Neural progenitor cell (in vitro differentiated cells): Measurements from ENCODE around the gene FAM89B. TPM values are rescaled to one million over a fixed set of nuclear protein-coding genes. Genes with fewer than 3 reads are reported as not detected.
A peak's percentile ranks its signal among the peaks of the same experiment; 100 is the strongest.

Source experiments
- DNase-seq: peaks from one replicate; pipeline ENCODE4 v3.0.0-alpha.2; 2016; ENCODE audit warnings: low spot score
- H2AFZ ChIP-seq: fragments of 200-600 bp; sonication (generic); replicated peaks from 2 replicates; pipeline ENCODE4 v1.6.1; 2016; ENCODE audit warnings: antibody characterized with exemption
- H3F3A ChIP-seq: fragments of 200-600 bp; sonication (generic); 2 replicates; pipeline ENCODE4 v1.6.1; 2016; ENCODE audit warnings: antibody characterized with exemption, low read depth
- H3K27ac ChIP-seq: fragments of 200-600 bp; sonication (generic); 2 replicates; pipeline ENCODE4 v1.5.1; 2016; ENCODE audit warnings: mild to moderate bottlenecking
- H3K27me3 ChIP-seq: fragments of 200-600 bp; sonication (generic); 2 replicates; pipeline ENCODE4 v1.6.1; 2016; ENCODE audit warnings: mild to moderate bottlenecking, moderate library complexity
- H3K36me3 ChIP-seq: fragments of 200-600 bp; sonication (generic); 2 replicates; pipeline ENCODE4 v1.5.1; 2016
- H3K4me1 ChIP-seq: fragments of 200-600 bp; sonication (generic); 2 replicates; pipeline ENCODE4 v1.6.1; 2016; ENCODE audit warnings: mixed run types
- H3K4me2 ChIP-seq: fragments of 200-600 bp; sonication (generic); 2 replicates; pipeline ENCODE4 v1.6.1; 2016
- H3K4me3 ChIP-seq: fragments of 200-600 bp; sonication (generic); 2 replicates; pipeline ENCODE4 v1.5.1; 2016
- H3K79me2 ChIP-seq: fragments of 200-600 bp; sonication (generic); 2 replicates; pipeline ENCODE4 v1.6.1; 2016; ENCODE audit warnings: low read depth
- H3K9ac ChIP-seq: fragments of 200-600 bp; sonication (generic); 2 replicates; pipeline ENCODE4 v1.6.1; 2016
- H3K9me3 ChIP-seq: fragments of 200-600 bp; sonication (generic); 2 replicates; pipeline ENCODE4 v1.5.1; 2016; ENCODE audit warnings: low read depth
- H4K20me1 ChIP-seq: fragments of 200-600 bp; sonication (generic); 2 replicates; pipeline ENCODE4 v1.6.1; 2016; ENCODE audit warnings: low read depth
- H3K27ac Mint-ChIP-seq: 3 replicates; pipeline ENCODE4 v1.8.0; 2021; ENCODE audit warnings: mixed read lengths
- H3K27me3 Mint-ChIP-seq: 2 replicates; pipeline ENCODE4 v1.8.0; 2022; ENCODE audit warnings: low read depth, mild to moderate bottlenecking, inconsistent platforms, moderate library complexity, mixed read lengths; ENCODE audit not compliant: insufficient read depth
- H3K36me3 Mint-ChIP-seq: 3 replicates; pipeline ENCODE4 v1.8.0; 2021; ENCODE audit warnings: mixed read lengths
- H3K4me1 Mint-ChIP-seq: 3 replicates; pipeline ENCODE4 v1.8.0; 2021; ENCODE audit warnings: mixed read lengths
- H3K4me3 Mint-ChIP-seq: 3 replicates; pipeline ENCODE4 v1.8.0; 2021; ENCODE audit warnings: mild to moderate bottlenecking, moderate library complexity, mixed read lengths
- H3K9me3 Mint-ChIP-seq: 3 replicates; pipeline ENCODE4 v1.8.0; 2020; ENCODE audit warnings: mixed read lengths
- CTCF ChIP-seq: fragments of 200-600 bp; sonication (generic); IDR thresholded peaks from 2 replicates; pipeline ENCODE4 v1.5.1; 2017; ENCODE audit warnings: antibody characterized with exemption, mild to moderate bottlenecking
- EZH2 ChIP-seq: fragments of 200-600 bp; sonication (generic); IDR thresholded peaks from 2 replicates; pipeline ENCODE4 v1.6.1; 2017; ENCODE audit warnings: antibody characterized with exemption, mild to moderate bottlenecking, moderate library complexity
- EZH2phosphoT487 ChIP-seq: fragments of 200-600 bp; sonication (generic); IDR thresholded peaks from 2 replicates; pipeline ENCODE4 v1.6.1; 2017; ENCODE audit warnings: antibody characterized with exemption
- total RNA-seq: library from RNA; depleted of rRNA; stranded (reverse); fragments of >200 nt; gene quantifications from 2 replicates; pipeline ENCODE4 v1.2.3, GENCODE V29; 2015; ENCODE audit warnings: low replicate concordance

The FAM89B gene
- total RNA-seq, 1 donor from 2014 or later: 11.7 TPM

- H3K9me3 Mint-ChIP-seq: no peaks in the 10 kb centered on the region
- no peak for DNase-seq
- Histone ChIP-seq H3K27me3 (peaks cover 71% of the 10 kb centered on the region), H3K36me3 (no peaks in the 10 kb centered on the region), H3K79me2 (no peaks in the 10 kb centered on the region), H3K27ac (no peak overlapping the region), H3K4me2 (no peak overlapping the region), H3K9me3 (no peaks in the 10 kb centered on the region), H3K4me1 (peaks cover 14% of the 10 kb centered on the region), H4K20me1 (no peaks in the 10 kb centered on the region), H3K4me3 (no peak overlapping the region), H3F3A (peaks cover 52% of the 10 kb centered on the region), H3K9ac (no peak overlapping the region), H2AFZ (no peak overlapping the region)
- peaks cover 2% of the 10 kb centered on the region for H3K36me3 Mint-ChIP-seq
- H3K4me1 Mint-ChIP-seq: peaks cover 28% of the 10 kb centered on the region
- H3K4me3 Mint-ChIP-seq: peak overlapping the region; percentile 41
- no peak for TF ChIP-seq EZH2
- TF ChIP-seq CTCF: no peak
- TF ChIP-seq EZH2phosphoT487: no peak
- peaks cover 32% of the 10 kb centered on the region for H3K27me3 Mint-ChIP-seq
- H3K27ac Mint-ChIP-seq: no peak overlapping the region
These were observed 18.0 kb downstream of the FAM89B start for GRCh38 chr11:65590240-65590738.

GRCh38 chr11:65591939-65592857 lies 19.9 kb downstream of the FAM89B start:
- Mint-ChIP-seq H3K27me3 (peaks cover 26% of the 10 kb centered on the region), H3K36me3 (peaks cover 3% of the 10 kb centered on the region), H3K27ac (no peak overlapping the region), H3K4me1 (peaks cover 21% of the 10 kb centered on the region), H3K4me3 (peak overlapping the region; percentile 72), H3K9me3 (no peaks in the 10 kb centered on the region)
- no peak overlapping the region for H3K27ac ChIP-seq
- peak overlapping the region; percentile 54 for H3K4me3 ChIP-seq
- peaks cover 37% of the 10 kb centered on the region for H3F3A ChIP-seq
- H2AFZ ChIP-seq: peak overlapping the region; percentile 59
- peaks cover 14% of the 10 kb centered on the region for H3K4me1 ChIP-seq
- H3K9ac ChIP-seq: no peak overlapping the region
- no peaks in the 10 kb centered on the region for H3K79me2 ChIP-seq
- no peaks in the 10 kb centered on the region for H3K36me3 ChIP-seq
- peaks cover 54% of the 10 kb centered on the region for H3K27me3 ChIP-seq
- H3K9me3 ChIP-seq: no peaks in the 10 kb centered on the region
- no peaks in the 10 kb centered on the region for H4K20me1 ChIP-seq
- TF ChIP-seq EZH2phosphoT487 (peak; percentile 64), EZH2 (peak; percentile 83), CTCF (peak; percentile 54)
- peak overlapping the region; percentile 89 for H3K4me2 ChIP-seq
- peak; percentile 87 for DNase-seq

- peaks cover 5% of the 10 kb centered on the region for H3K36me3 Mint-ChIP-seq
These were observed 20.6 kb downstream of the FAM89B start for GRCh38 chr11:65592858-65593517.

More at GRCh38 chr11:65592858-65593517, 20.6 kb downstream of the FAM89B start:
- Histone ChIP-seq H4K20me1 (no peaks in the 10 kb centered on the region), H3K9me3 (no peaks in the 10 kb centered on the region), H3K4me1 (peaks cover 14% of the 10 kb centered on the region), H3K4me3 (peak overlapping the region; percentile 54), H3K79me2 (no peaks in the 10 kb centered on the region), H3K9ac (no peak overlapping the region), H3F3A (peaks cover 37% of the 10 kb centered on the region), H3K36me3 (no peaks in the 10 kb centered on the region), H2AFZ (no peak overlapping the region), H3K4me2 (peak overlapping the region; percentile 89), H3K27ac (no peak overlapping the region), H3K27me3 (peaks cover 48% of the 10 kb centered on the region)
- H3K4me3 Mint-ChIP-seq: no peak overlapping the region
- peaks cover 27% of the 10 kb centered on the region for H3K27me3 Mint-ChIP-seq
- no peaks in the 10 kb centered on the region for H3K9me3 Mint-ChIP-seq
- no peak for DNase-seq
- H3K27ac Mint-ChIP-seq: no peak overlapping the region
- peaks cover 18% of the 10 kb centered on the region for H3K4me1 Mint-ChIP-seq
- TF ChIP-seq EZH2 (no peak), EZH2phosphoT487 (no peak), CTCF (no peak)
